SK-N-SH (cell line): Measurements from ENCODE around the gene LMO2. TPM values are rescaled to one million over a fixed set of nuclear protein-coding genes. Genes with fewer than 3 reads are reported as not detected.

Experiments used
- CTCF ChIA-PET: fragments of 300-600, 350-600 bp; formaldehyde crosslinking; extraction: SDS; loops from one replicate; lab custom pipeline; 2021; lab: Yijun Ruan, JAX
- POLR2A ChIA-PET: fragments of 350-600 bp; sonication (Branson Sonifier 250); formaldehyde crosslinking; extraction: SDS; loops from one replicate; lab custom pipeline; 2020; ENCODE audit warnings: antibody characterized with exemption, inconsistent platforms; lab: Yijun Ruan, JAX
- DNase-seq: peaks from one replicate; pipeline ENCODE4 v3.0.0; 2012
- H2AFZ ChIP-seq: fragments of 200-600 bp; sonication (generic); 2 replicates; pipeline ENCODE4 v1.8.1; 2016; ENCODE audit warnings: antibody characterized with exemption, mild to moderate bottlenecking, low read depth
- H3F3A ChIP-seq: fragments of 200-600 bp; sonication (generic); replicated peaks from 2 replicates; pipeline ENCODE3; 2016; ENCODE audit warnings: antibody characterized with exemption, mild to moderate bottlenecking; ENCODE audit not compliant: insufficient read depth
- H3K27ac ChIP-seq, 2 experiments: fragments of 200-500 bp in 1 of 2; fragments of 200-600 bp in 1 of 2; sonication (Bioruptor generic) in 1 of 2; sonication (generic), shearing (Covaris generic) in 1 of 2; 2 replicates each; pipeline versions ENCODE4 v1.5.1 to v1.6.1; 2014 to 2016; ENCODE audit warnings: low read depth in 2 of 2, inconsistent platforms in 1 of 2, low read length in 1 of 2, mild to moderate bottlenecking in 1 of 2, mixed read lengths in 1 of 2
- H3K27me3 ChIP-seq: fragments of 200-600 bp; sonication (generic), shearing (Covaris generic); 2 replicates; pipeline ENCODE4 v1.6.1; 2016; ENCODE audit warnings: mixed run types; ENCODE audit not compliant: insufficient read depth
- H3K36me3 ChIP-seq, 2 experiments: fragments of 200-500 bp in 1 of 2; fragments of 200-600 bp in 1 of 2; sonication (Bioruptor generic) in 1 of 2; sonication (generic) in 1 of 2; replicated peaks in 1 of 2; 2 replicates each; pipeline versions ENCODE3 to v1.5.1; 2014 to 2016; ENCODE audit warnings: low read length in 1 of 2, mild to moderate bottlenecking in 1 of 2; ENCODE audit not compliant: insufficient read depth in 2 of 2, control insufficient read depth in 1 of 2
- H3K4me1 ChIP-seq, 2 experiments: fragments of 200-500 bp in 1 of 2; fragments of 200-600 bp in 1 of 2; sonication (Bioruptor generic) in 1 of 2; sonication (generic), shearing (Covaris generic) in 1 of 2; 2 replicates each; pipeline versions ENCODE4 v1.5.1 to v1.6.1; 2014 to 2016; ENCODE audit warnings: low read depth in 1 of 2, low read length in 1 of 2, mixed run types in 1 of 2; ENCODE audit not compliant: insufficient read depth in 2 of 2, control insufficient read depth in 1 of 2
- H3K4me2 ChIP-seq: fragments of 200-600 bp; sonication (generic), shearing (Covaris generic); 2 replicates; pipeline ENCODE4 v1.6.1; 2017; ENCODE audit warnings: mixed run types
- H3K4me3 ChIP-seq, 2 experiments: fragments of 200-500 bp in 1 of 2; fragments of 200-600 bp in 1 of 2; sonication (Bioruptor generic) in 1 of 2; sonication (generic), shearing (Covaris generic) in 1 of 2; 2 replicates each; pipeline versions ENCODE4 v1.5.1 to v1.8.1; 2014 to 2016; ENCODE audit warnings: low read depth in 2 of 2, inconsistent platforms in 1 of 2, low read length in 1 of 2, mild to moderate bottlenecking in 1 of 2, mixed read lengths in 1 of 2, moderate library complexity in 1 of 2
- H3K79me2 ChIP-seq: fragments of 200-600 bp; sonication (generic); 2 replicates; pipeline ENCODE4 v1.8.1; 2017; ENCODE audit warnings: mild to moderate bottlenecking; ENCODE audit not compliant: insufficient read depth
- H3K9ac ChIP-seq: fragments of 200-600 bp; sonication (generic); 2 replicates; pipeline ENCODE4 v1.6.1; 2017; ENCODE audit warnings: mixed run types
- H3K9me2 ChIP-seq: fragments of 200-600 bp; sonication (generic); 2 replicates; pipeline ENCODE4 v1.6.1; 2017; ENCODE audit warnings: mixed run types
- H3K9me3 ChIP-seq: fragments of 200-600 bp; sonication (generic); 2 replicates; pipeline ENCODE4 v1.6.1; 2017; ENCODE audit warnings: mixed run types, mild to moderate bottlenecking, moderate library complexity
- H4K20me1 ChIP-seq: fragments of 200-600 bp; sonication (generic); 2 replicates; pipeline ENCODE4 v1.6.1; 2017; ENCODE audit warnings: mild to moderate bottlenecking, mixed run types; ENCODE audit not compliant: insufficient read depth
- CTCF ChIP-seq: fragments of 200-600 bp; sonication (generic); IDR thresholded peaks from 2 replicates; pipeline ENCODE4 v1.6.1; 2017; ENCODE audit warnings: antibody characterized with exemption, mild to moderate bottlenecking, moderate library complexity
- FOXJ3 ChIP-seq: sonication (generic); formaldehyde crosslinking; IDR thresholded peaks from 2 replicates; pipeline ENCODE4 v1.5.1; 2020; ENCODE audit warnings: mild to moderate bottlenecking, missing genetic modification reagents
- GABPA ChIP-seq: IDR thresholded peaks from 2 replicates; pipeline ENCODE4 v1.4.0; 2012; ENCODE audit warnings: low read depth, mild to moderate bottlenecking
- IRF3 ChIP-seq: fragments of 150-350 bp; IDR thresholded peaks from 2 replicates; pipeline ENCODE4 v1.6.1; 2016; ENCODE audit warnings: mild to moderate bottlenecking, low read depth, low read length
- JUND ChIP-seq: IDR thresholded peaks from 2 replicates; pipeline ENCODE4 v1.4.0; 2012
- MAX ChIP-seq: IDR thresholded peaks from 2 replicates; pipeline ENCODE4 v1.4.0; 2012; ENCODE audit warnings: low read depth
- MEF2A ChIP-seq: IDR thresholded peaks from 2 replicates; pipeline ENCODE4 v1.4.0; 2012; ENCODE audit warnings: low read depth, borderline replicate concordance
- MXI1 ChIP-seq: IDR thresholded peaks from 2 replicates; pipeline ENCODE4 v1.6.1; 2012; ENCODE audit warnings: mild to moderate bottlenecking, low read depth, low read length, improper control_type of control experiment
- NFIC ChIP-seq: IDR thresholded peaks from 2 replicates; pipeline ENCODE4 v1.4.0; 2012; ENCODE audit warnings: borderline replicate concordance
- PBX3 ChIP-seq: IDR thresholded peaks from 2 replicates; pipeline ENCODE4; 2012
- POLR2AphosphoS5 ChIP-seq: IDR thresholded peaks from 2 replicates; pipeline ENCODE4 v1.6.1; 2012; ENCODE audit warnings: low read depth, low read length
- RCOR1 ChIP-seq: fragments of 150-350 bp; IDR thresholded peaks from 2 replicates; pipeline ENCODE4 v1.6.1; 2017; ENCODE audit warnings: antibody characterized with exemption, low read length
- RFX5 ChIP-seq: IDR thresholded peaks from 2 replicates; pipeline ENCODE4 v1.6.1; 2012; ENCODE audit warnings: mild to moderate bottlenecking, improper control_type of control experiment, low read length
- SIN3A ChIP-seq: IDR thresholded peaks from 2 replicates; pipeline ENCODE4 v1.6.1; 2012; ENCODE audit warnings: low read depth, mild to moderate bottlenecking, low read length, moderate library complexity, borderline replicate concordance
- TAF1 ChIP-seq: IDR thresholded peaks from 2 replicates; pipeline ENCODE4 v1.6.1; 2012; ENCODE audit warnings: low read depth, mild to moderate bottlenecking, low read length, moderate library complexity, borderline replicate concordance
- TCF12 ChIP-seq: IDR thresholded peaks from 2 replicates; pipeline ENCODE4 v1.4.0; 2012
- USF1 ChIP-seq: IDR thresholded peaks from 2 replicates; pipeline ENCODE4 v1.4.0; 2012; ENCODE audit warnings: low read depth, borderline replicate concordance
- YY1 ChIP-seq: IDR thresholded peaks from 2 replicates; pipeline ENCODE4 v1.4.0; 2012; ENCODE audit warnings: low read depth, mild to moderate bottlenecking
- ZBTB33 ChIP-seq: IDR thresholded peaks from 2 replicates; pipeline ENCODE4 v1.4.0; 2012; ENCODE audit warnings: low read depth, borderline replicate concordance
- WGBS: methylation state at CpG from one replicate; pipeline ENCODE4 v1.1.6; 2017; ENCODE audit warnings: low lambda C conversion rate; 5-methylcytosine and 5-hydroxymethylcytosine counted together
- polyA plus RNA-seq, 3 experiments: library from polyadenylated mRNA; depleted of rRNA; stranded (reverse); fragments of >200 nt; gene quantifications; 2 replicates each; pipeline ENCODE4 v1.2.3, GENCODE V29; 2012

The LMO2 gene
- polyA plus RNA-seq, 1 of the 3 experiments (the other 2 are of a cell fraction): 0.05 TPM

GRCh38 chr11:33819278-33820035 lies 72.4 kb downstream of the LMO2 start:
- H4K20me1 ChIP-seq: no peaks in the 10 kb centered on the region
- CTCF ChIA-PET: interaction anchor here (1.0 to 6.6 kb wide), 8 partner anchors 10 to 169 kb away, joined by 3 to 60 read pairs (median 6); no protein-coding TSS in a partner anchor
- peaks cover 18% of the 10 kb centered on the region for H3K27me3 ChIP-seq
- H3K4me3 ChIP-seq: no peak overlapping the region
- H3F3A ChIP-seq: no peaks in the 10 kb centered on the region
- no peak overlapping the region for H2AFZ ChIP-seq
- no peak overlapping the region for H3K9ac ChIP-seq
- H3K27ac ChIP-seq: no peak overlapping the region
- H3K4me1 ChIP-seq: no peaks in the 10 kb centered on the region
- H3K4me2 ChIP-seq: no peak overlapping the region
- WGBS: 56% methylated on average over 15 of the region's 16 CpGs
- TF ChIP-seq IRF3: no peak
- no peak for TF ChIP-seq MXI1
- TF ChIP-seq USF1: no peak
- no peak for TF ChIP-seq TCF12
- TF ChIP-seq NFIC: no peak
- no peak for TF ChIP-seq JUND
- TF ChIP-seq RCOR1: no peak
- TF ChIP-seq SIN3A: no peak
- TF ChIP-seq MAX: no peak
- no peak for TF ChIP-seq GABPA
- TF ChIP-seq POLR2AphosphoS5: no peak
- no peak for TF ChIP-seq RFX5
- TF ChIP-seq ZBTB33: no peak
- TF ChIP-seq PBX3: no peak
- TF ChIP-seq TAF1: no peak
- no peak for TF ChIP-seq YY1
- no peak for TF ChIP-seq CTCF
- TF ChIP-seq MEF2A: no peak
- no peak for TF ChIP-seq FOXJ3 (CRISPR knock-in tag)
- H3K79me2 ChIP-seq: no peaks in the 10 kb centered on the region
- POLR2A ChIA-PET: no interaction called here
- H3K9me2 ChIP-seq: no peaks in the 10 kb centered on the region
- no peaks in the 10 kb centered on the region for H3K36me3 ChIP-seq
- no peak for DNase-seq
- no peaks in the 10 kb centered on the region for H3K9me3 ChIP-seq
